ENCODE results near the gene TGFBR2.
"Not testable (repeated sequence)": the region's sequence is repeated elsewhere in the genome, so short reads cannot be mapped to it uniquely, and the experiment has no call there.

TGFBR2 gene

DNA sequence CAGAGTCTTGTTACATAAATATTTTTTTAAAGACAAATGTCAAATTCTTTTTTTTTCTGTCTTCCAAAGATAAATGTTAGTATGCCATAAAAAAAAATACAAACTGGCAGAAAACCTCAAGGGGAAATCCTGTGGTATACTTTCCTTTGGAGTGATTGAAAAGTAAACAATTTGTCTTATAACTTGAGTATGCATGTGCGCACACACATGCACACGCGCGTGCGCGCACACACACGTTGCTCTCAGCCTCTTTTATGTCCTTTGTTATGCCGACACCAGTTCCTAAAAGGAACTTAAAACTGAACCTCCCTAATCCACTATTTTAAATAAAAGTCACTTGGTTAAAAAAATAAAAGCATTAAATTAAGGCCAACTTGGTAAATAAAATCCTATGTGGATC, 58.1 kb downstream of the TGFBR2 start:
- Histone ChIP-seq H3K36me3 (ENCODE audit: insufficient read depth, low read length) (no peaks in the 10 kb centered on the region), H3K4me1 (ENCODE audit: insufficient read depth, low read length) (peaks cover 8% of the 10 kb centered on the region), H3K9me3 (ENCODE audit: low read length) (no peaks in the 10 kb centered on the region), H3K4me3 (ENCODE audit: low read length) (no peak overlapping the region), H3K27me3 (ENCODE audit: insufficient read depth, low read length) (no peaks in the 10 kb centered on the region), H2AFZ (ENCODE audit: low read depth, low read length) (no peak overlapping the region)

GRCh38 chr3:30664884-30665283, 58.5 kb downstream of the TGFBR2 start:
- Histone ChIP-seq H3K27me3 (ENCODE audit: insufficient read depth, low read length) (no peaks in the 10 kb centered on the region), H2AFZ (ENCODE audit: low read depth, low read length) (no peak overlapping the region), H3K9me3 (ENCODE audit: low read length) (no peaks in the 10 kb centered on the region), H3K4me1 (ENCODE audit: insufficient read depth, low read length) (peaks cover 4% of the 10 kb centered on the region), H3K4me3 (ENCODE audit: low read length) (no peak overlapping the region), H3K36me3 (ENCODE audit: insufficient read depth, low read length) (no peaks in the 10 kb centered on the region)

GRCh38 chr3:30665539-30665938, 59.1 kb downstream of the TGFBR2 start:
- H3K36me3 ChIP-seq (ENCODE audit: insufficient read depth, low read length): no peaks in the 10 kb centered on the region
- H3K9me3 ChIP-seq (ENCODE audit: low read length): no peaks in the 10 kb centered on the region
- no peak overlapping the region for H2AFZ ChIP-seq (ENCODE audit: low read depth, low read length)

GRCh38 chr3:30666572-30667279, 60.3 kb downstream of the TGFBR2 start:
- Histone ChIP-seq H3K27me3 (ENCODE audit: insufficient read depth, low read length) (no peaks in the 10 kb centered on the region), H3K4me1 (ENCODE audit: insufficient read depth, low read length) (peaks cover 4% of the 10 kb centered on the region), H3K9me3 (ENCODE audit: low read length) (peaks cover 3% of the 10 kb centered on the region), H3K36me3 (ENCODE audit: insufficient read depth, low read length) (no peaks in the 10 kb centered on the region), H2AFZ (ENCODE audit: low read depth, low read length) (no peak overlapping the region), H3K4me3 (ENCODE audit: low read length) (no peak overlapping the region)

More at GRCh38 chr3:30665539-30665938, 59.1 kb downstream of the TGFBR2 start:
- H3K4me1 ChIP-seq (ENCODE audit: insufficient read depth, low read length): peaks cover 4% of the 10 kb centered on the region
- H3K4me3 ChIP-seq (ENCODE audit: low read length): no peak overlapping the region
- H3K27me3 ChIP-seq (ENCODE audit: insufficient read depth, low read length): no peaks in the 10 kb centered on the region

- no peaks in the 10 kb centered on the region for H3K36me3 ChIP-seq (ENCODE audit: insufficient read depth, low read length)
- H3K9me3 ChIP-seq (ENCODE audit: low read length): peaks cover 5% of the 10 kb centered on the region
- H2AFZ ChIP-seq (ENCODE audit: low read depth, low read length): no peak overlapping the region
- no peak overlapping the region for H3K4me3 ChIP-seq (ENCODE audit: low read length)
- no peaks in the 10 kb centered on the region for H3K27me3 ChIP-seq (ENCODE audit: insufficient read depth, low read length)
- peaks cover 4% of the 10 kb centered on the region for H3K4me1 ChIP-seq (ENCODE audit: insufficient read depth, low read length)
These were observed 60.9 kb downstream of the TGFBR2 start for GRCh38 chr3:30667280-30667651.

DNA sequence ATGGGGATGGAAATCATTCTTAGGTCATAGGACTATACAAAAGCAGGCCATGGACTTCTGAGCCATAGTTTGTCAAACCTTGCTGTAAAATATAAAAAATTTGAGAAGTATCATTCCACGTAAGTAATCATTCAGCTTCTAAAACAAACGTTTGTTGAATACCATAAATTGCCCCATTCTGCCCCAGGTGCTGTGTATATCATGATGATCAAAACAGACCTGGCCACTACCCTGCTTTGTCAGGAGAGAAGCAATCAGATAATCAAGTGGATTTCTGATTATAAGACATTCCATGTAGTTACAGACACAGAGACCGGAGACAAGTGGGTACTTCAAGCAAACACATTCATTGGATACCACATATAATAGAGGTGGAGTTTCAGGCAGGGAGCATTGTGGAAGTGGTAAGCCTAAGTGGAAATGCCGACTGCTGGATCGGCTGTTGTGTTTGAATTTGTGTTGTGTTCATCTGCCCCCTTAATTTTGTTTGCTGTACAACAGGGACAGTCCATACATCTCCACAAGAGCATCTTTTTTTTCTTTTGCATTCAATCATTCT, 61.7 kb downstream of the TGFBR2 start:
- no peaks in the 10 kb centered on the region for H3K36me3 ChIP-seq (ENCODE audit: insufficient read depth, low read length)

GRCh38 chr3:30669360-30669934, 63.0 kb downstream of the TGFBR2 start:
- not testable (repeated sequence) for H3K9me3 ChIP-seq (ENCODE audit: low read length); H3K4me3 ChIP-seq (ENCODE audit: low read length); H3K27me3 ChIP-seq (ENCODE audit: insufficient read depth, low read length); H2AFZ ChIP-seq (ENCODE audit: low read depth, low read length); H3K4me1 ChIP-seq (ENCODE audit: insufficient read depth, low read length); H3K36me3 ChIP-seq (ENCODE audit: insufficient read depth, low read length)

More for the DNA sequence above, 61.7 kb downstream of the TGFBR2 start:
- Histone ChIP-seq H3K9me3 (ENCODE audit: low read length) (peaks cover 5% of the 10 kb centered on the region), H3K4me3 (ENCODE audit: low read length) (no peak overlapping the region), H2AFZ (ENCODE audit: low read depth, low read length) (no peak overlapping the region), H3K27me3 (ENCODE audit: insufficient read depth, low read length) (no peaks in the 10 kb centered on the region), H3K4me1 (ENCODE audit: insufficient read depth, low read length) (peaks cover 4% of the 10 kb centered on the region)

GRCh38 chr3:30670292-30670691, 63.9 kb downstream of the TGFBR2 start:
- Histone ChIP-seq H3K4me1 (ENCODE audit: insufficient read depth, low read length) (peaks cover 4% of the 10 kb centered on the region), H3K4me3 (ENCODE audit: low read length) (no peak overlapping the region), H3K27me3 (ENCODE audit: insufficient read depth, low read length) (no peaks in the 10 kb centered on the region), H3K36me3 (ENCODE audit: insufficient read depth, low read length) (no peaks in the 10 kb centered on the region), H3K9me3 (ENCODE audit: low read length) (peaks cover 5% of the 10 kb centered on the region), H2AFZ (ENCODE audit: low read depth, low read length) (no peak overlapping the region)

DNA sequence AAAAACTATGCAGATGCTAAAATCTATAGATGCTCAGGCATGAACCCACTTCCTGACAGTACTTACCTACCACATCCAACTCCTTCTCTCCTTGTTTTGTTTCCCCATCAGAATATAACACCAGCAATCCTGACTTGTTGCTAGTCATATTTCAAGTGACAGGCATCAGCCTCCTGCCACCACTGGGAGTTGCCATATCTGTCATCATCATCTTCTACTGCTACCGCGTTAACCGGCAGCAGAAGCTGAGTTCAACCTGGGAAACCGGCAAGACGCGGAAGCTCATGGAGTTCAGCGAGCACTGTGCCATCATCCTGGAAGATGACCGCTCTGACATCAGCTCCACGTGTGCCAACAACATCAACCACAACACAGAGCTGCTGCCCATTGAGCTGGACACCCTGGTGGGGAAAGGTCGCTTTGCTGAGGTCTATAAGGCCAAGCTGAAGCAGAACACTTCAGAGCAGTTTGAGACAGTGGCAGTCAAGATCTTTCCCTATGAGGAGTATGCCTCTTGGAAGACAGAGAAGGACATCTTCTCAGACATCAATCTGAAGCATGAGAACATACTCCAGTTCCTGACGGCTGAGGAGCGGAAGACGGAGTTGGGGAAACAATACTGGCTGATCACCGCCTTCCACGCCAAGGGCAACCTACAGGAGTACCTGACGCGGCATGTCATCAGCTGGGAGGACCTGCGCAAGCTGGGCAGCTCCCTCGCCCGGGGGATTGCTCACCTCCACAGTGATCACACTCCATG, 65.3 kb downstream of the TGFBR2 start:
- Histone ChIP-seq H3K4me1 (ENCODE audit: insufficient read depth, low read length) (peaks cover 4% of the 10 kb centered on the region), H2AFZ (ENCODE audit: low read depth, low read length) (no peak overlapping the region), H3K36me3 (ENCODE audit: insufficient read depth, low read length) (no peaks in the 10 kb centered on the region), H3K27me3 (ENCODE audit: insufficient read depth, low read length) (no peaks in the 10 kb centered on the region), H3K9me3 (ENCODE audit: low read length) (peaks cover 5% of the 10 kb centered on the region), H3K4me3 (ENCODE audit: low read length) (no peak overlapping the region)

DNA sequence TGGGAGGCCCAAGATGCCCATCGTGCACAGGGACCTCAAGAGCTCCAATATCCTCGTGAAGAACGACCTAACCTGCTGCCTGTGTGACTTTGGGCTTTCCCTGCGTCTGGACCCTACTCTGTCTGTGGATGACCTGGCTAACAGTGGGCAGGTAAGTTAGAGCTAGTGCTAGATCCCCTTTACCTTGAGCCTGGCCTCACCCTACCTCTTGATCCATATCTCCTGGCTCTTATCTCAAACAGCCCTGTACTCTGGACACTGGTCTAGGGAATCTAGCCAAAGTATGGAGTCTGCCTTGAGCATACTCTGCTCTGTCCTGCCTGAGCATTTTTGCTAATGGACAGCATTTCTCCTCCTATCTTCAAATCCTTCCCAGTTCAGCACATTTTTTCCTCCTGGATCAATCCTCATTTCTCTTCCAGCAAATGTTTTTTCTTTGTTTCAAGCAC, 65.9 kb downstream of the TGFBR2 start:
- Histone ChIP-seq H3K4me3 (ENCODE audit: low read length) (no peak overlapping the region), H2AFZ (ENCODE audit: low read depth, low read length) (no peak overlapping the region), H3K27me3 (ENCODE audit: insufficient read depth, low read length) (no peaks in the 10 kb centered on the region), H3K9me3 (ENCODE audit: low read length) (peaks cover 5% of the 10 kb centered on the region), H3K36me3 (ENCODE audit: insufficient read depth, low read length) (no peaks in the 10 kb centered on the region), H3K4me1 (ENCODE audit: insufficient read depth, low read length) (peaks cover 3% of the 10 kb centered on the region)

DNA sequence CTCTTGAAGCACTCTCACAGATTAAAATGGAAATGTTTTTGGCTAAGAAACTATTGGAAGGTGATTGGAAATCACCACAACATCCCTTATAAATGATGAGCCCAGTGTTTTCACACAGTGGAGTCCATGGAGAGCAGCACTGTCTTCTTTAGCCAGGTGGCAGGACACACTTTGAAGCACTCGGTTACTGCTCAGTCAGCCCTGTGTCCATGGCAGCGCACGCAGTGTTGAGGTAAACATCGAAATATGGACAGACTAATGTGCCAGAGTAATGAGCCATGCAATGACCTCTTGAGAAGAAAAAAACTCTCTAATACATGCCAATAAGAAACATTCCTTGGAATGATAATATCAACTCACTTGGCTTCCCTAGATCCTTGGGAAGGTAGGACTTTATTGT, 66.6 kb downstream of the TGFBR2 start:
- Histone ChIP-seq H3K4me3 (ENCODE audit: low read length) (no peak overlapping the region), H3K4me1 (ENCODE audit: insufficient read depth, low read length) (no peaks in the 10 kb centered on the region), H2AFZ (ENCODE audit: low read depth, low read length) (no peak overlapping the region), H3K27me3 (ENCODE audit: insufficient read depth, low read length) (no peaks in the 10 kb centered on the region), H3K36me3 (ENCODE audit: insufficient read depth, low read length) (no peaks in the 10 kb centered on the region), H3K9me3 (ENCODE audit: low read length) (peaks cover 5% of the 10 kb centered on the region)

GRCh38 chr3:30673425-30674341, 67.3 kb downstream of the TGFBR2 start:
- Histone ChIP-seq H3K27me3 (ENCODE audit: insufficient read depth, low read length) (no peaks in the 10 kb centered on the region), H3K4me3 (ENCODE audit: low read length) (no peak overlapping the region), H3K9me3 (ENCODE audit: low read length) (peaks cover 5% of the 10 kb centered on the region), H3K36me3 (ENCODE audit: insufficient read depth, low read length) (no peaks in the 10 kb centered on the region), H3K4me1 (ENCODE audit: insufficient read depth, low read length) (no peaks in the 10 kb centered on the region), H2AFZ (ENCODE audit: low read depth, low read length) (no peak overlapping the region)
